ENCODE measurements around the gene LRRC8C.

The LRRC8C gene

DNA sequence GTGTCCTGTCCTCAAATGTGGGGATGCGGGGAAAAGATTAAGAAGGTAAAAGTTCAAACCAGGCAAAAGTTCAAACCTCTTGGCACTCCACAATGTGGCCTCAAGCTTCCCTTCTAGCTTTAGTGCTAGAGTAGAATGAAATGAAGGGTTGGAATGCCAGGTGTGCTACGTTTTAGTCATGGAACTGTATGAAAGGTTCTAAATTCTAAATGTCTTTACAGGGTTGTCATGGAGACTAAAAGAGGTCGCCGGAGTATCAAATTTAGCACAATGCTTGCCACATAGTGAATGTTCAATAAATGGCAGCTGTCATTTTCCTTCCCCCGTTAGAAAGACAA, 130.7 kb downstream of the LRRC8C start:
- peak; percentile 38 for DNase-seq (ENCODE audit: low spot score)

DNA sequence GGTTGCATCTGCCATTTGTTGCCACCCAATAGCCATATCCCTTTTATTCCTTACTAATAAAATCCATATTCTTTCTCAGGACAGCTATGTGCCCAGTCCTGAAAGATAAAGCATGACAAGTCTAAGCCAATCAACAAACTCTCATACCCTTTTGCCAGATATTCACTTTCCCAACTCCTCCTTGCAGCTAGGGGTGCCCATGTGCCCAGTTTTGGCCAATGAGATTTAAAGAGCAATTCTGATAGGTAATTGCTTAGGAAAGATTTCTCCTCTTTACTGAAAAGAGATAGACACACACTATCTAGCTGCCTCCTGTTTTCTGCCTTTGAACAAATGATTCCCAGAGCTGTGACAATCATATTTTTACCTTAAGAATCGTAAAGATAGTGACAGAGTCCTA, 132.9 kb downstream of the LRRC8C start:
- no peak for DNase-seq (ENCODE audit: low spot score)

DNA sequence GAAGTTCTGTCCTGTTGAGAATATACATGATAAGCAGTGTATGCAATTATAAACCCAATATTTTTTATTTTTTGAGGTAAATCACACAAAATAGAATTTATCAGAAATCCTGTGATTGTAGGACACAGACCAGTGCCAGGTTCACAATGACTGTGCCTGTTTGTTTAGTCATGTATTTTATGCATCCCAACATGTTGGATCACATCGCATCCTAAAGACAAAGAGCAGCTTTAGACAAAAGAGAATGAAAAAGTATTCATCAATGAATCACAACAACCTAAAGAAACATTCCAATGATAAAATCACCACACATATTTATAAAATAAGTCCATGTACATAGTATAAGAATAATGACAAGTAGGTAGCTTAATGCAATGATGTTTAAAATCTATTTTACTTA, 134.7 kb downstream of the LRRC8C start:
- no peak for DNase-seq (ENCODE audit: low spot score)
